Thyroid gland (tissue), 4 donors: ENCODE measurements around the gene HTR3A. TPM values are rescaled to one million over a fixed set of nuclear protein-coding genes. Genes with fewer than 3 reads are reported as not detected.

Experiments used
- DNase-seq, 2 donors: peaks; one replicate each; pipeline ENCODE4 v3.0.0-alpha.2; 2019
- H3K27ac ChIP-seq, 3 donors: fragments of 200-600 bp; sonication (generic); 1 replicate in 2 of 3; 2 replicates in 1 of 3; pipeline ENCODE4 v1.5.1; 2016 to 2019; ENCODE audit warnings: mild to moderate bottlenecking in 1 of 3, moderate library complexity in 1 of 3
- H3K27me3 ChIP-seq: fragments of 200-600 bp; sonication (generic); one replicate; pipeline ENCODE4 v1.5.1; 2019
- H3K36me3 ChIP-seq, 2 donors: fragments of 200-600 bp; sonication (generic); one replicate each; pipeline ENCODE4 v1.5.1; 2016 to 2019
- H3K4me1 ChIP-seq, 2 donors: fragments of 200-600 bp; sonication (generic); one replicate each; pipeline ENCODE4 v1.5.1; 2017 to 2019
- H3K4me3 ChIP-seq, 3 donors: fragments of 200-600 bp; sonication (generic); replicated peaks in 1 of 3; 1 replicate in 2 of 3; 2 replicates in 1 of 3; pipeline ENCODE4 v1.5.1; 2016; ENCODE audit warnings: mild to moderate bottlenecking in 1 of 3
- H3K9me3 ChIP-seq: fragments of 200-600 bp; sonication (generic); one replicate; pipeline ENCODE4 v1.5.1; 2017
- POLR2A ChIP-seq, 2 donors: fragments of 450-650 bp; IDR thresholded peaks; one replicate each; pipeline ENCODE4 v1.6.1; 2017; ENCODE audit warnings: antibody characterized with exemption in 2 of 2, mild to moderate bottlenecking in 2 of 2, moderate library complexity in 1 of 2
- WGBS, 2 donors: methylation state at CpG; one replicate each; pipeline ENCODE4 v1.1.5; 2017; 5-methylcytosine and 5-hydroxymethylcytosine counted together
- intact Hi-C: fragments of 100-400 bp; cut with DNase I; formaldehyde crosslinking; loops from one replicate; pipeline ENCODE4 v1.15.1; 2023
- total RNA-seq, 4 donors: library from RNA; depleted of rRNA; stranded (reverse); fragments of >200 nt; gene quantifications; one replicate each; pipeline ENCODE4 v1.2.3, GENCODE V29; 2016
- TF ChIP-seq, protein P1 (sequence below), 6 experiments: fragments of 200-600 bp in 3 of 6; fragments of 450-650 bp in 3 of 6; sonication (generic) in 3 of 6; IDR thresholded peaks; one replicate each; pipeline ENCODE4 v1.5.1; 2016 to 2019; ENCODE audit warnings: antibody characterized with exemption in 6 of 6, mild to moderate bottlenecking in 2 of 6, inconsistent platforms in 1 of 6, moderate library complexity in 1 of 6

HTR3A gene
- total RNA-seq, 4 donors from 2014 or later, result not detected

DNA sequence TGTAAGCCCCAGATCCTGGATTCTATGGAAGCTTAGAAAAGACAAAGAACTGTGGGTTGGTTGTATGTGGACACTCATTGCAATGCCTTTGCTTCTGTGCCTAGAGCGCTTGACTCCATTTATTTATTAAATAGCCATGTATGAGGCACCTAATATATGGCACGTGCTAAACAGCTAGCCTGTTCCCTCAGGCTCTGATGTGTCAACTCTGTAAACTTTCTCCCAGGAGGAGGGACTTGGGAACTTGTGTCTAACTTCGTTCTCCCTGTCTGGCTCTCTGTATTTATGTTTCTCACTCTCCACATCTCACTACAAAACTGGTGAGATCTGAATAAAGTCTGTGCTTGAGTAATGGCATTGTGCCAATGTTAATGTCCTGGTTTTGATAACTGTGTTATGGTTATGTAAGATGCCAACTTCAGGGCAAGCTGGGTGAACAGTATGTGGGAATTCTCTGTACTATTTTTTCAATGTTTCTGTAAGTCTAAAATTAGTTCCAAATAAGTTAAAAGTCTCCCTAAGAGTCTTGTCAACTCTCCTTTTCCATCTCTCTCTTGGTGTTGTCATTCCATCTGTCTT lies 50.5 kb downstream of the HTR3A start:
- H3K36me3 ChIP-seq, result no peaks in the 10 kb centered on the region
- no peak overlapping the region for H3K27ac ChIP-seq
- TF ChIP-seq, protein P1, sequence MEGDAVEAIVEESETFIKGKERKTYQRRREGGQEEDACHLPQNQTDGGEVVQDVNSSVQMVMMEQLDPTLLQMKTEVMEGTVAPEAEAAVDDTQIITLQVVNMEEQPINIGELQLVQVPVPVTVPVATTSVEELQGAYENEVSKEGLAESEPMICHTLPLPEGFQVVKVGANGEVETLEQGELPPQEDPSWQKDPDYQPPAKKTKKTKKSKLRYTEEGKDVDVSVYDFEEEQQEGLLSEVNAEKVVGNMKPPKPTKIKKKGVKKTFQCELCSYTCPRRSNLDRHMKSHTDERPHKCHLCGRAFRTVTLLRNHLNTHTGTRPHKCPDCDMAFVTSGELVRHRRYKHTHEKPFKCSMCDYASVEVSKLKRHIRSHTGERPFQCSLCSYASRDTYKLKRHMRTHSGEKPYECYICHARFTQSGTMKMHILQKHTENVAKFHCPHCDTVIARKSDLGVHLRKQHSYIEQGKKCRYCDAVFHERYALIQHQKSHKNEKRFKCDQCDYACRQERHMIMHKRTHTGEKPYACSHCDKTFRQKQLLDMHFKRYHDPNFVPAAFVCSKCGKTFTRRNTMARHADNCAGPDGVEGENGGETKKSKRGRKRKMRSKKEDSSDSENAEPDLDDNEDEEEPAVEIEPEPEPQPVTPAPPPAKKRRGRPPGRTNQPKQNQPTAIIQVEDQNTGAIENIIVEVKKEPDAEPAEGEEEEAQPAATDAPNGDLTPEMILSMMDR (IDR thresholded peaks at IDR 0.05), result no peak
- no peak for TF ChIP-seq POLR2A (IDR thresholded peaks at IDR 0.05)
- H3K4me3 ChIP-seq, result no peak overlapping the region
- WGBS, 2 donors, result 42 to 52% methylated on average over 3 of the region's 3 CpGs
- peaks cover 10 to 12% of the 10 kb centered on the region in 2 donors for H3K4me1 ChIP-seq
- intact Hi-C loops, result no loop called here
- H3K9me3 ChIP-seq, result no peaks in the 10 kb centered on the region
- no peaks in the 10 kb centered on the region for H3K27me3 ChIP-seq
- DNase-seq, result no peak

DNA sequence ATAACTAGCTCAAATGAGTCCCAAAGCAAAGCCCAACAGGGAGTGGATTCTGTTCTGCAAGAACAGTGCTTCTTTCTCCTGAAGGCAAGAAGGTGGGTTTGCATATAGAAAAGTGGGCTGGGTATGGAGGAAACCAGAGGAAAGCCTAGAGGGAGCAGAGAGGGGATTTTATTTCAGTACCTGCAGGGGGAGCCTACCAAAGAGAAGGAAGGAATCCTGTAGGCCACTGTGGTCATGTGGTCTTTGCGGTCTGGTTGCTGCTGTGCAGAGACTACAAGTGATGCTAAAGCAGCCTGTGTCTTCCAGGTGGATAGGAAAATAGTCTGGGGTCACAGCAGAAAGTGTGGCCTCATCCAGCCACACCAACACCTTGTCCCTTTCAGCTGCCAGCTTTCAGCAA lies 51.4 kb downstream of the HTR3A start:
- H3K4me3 ChIP-seq, result no peak overlapping the region
- no peak for DNase-seq
- H3K27me3 ChIP-seq, result no peaks in the 10 kb centered on the region
- H3K36me3 ChIP-seq, result no peaks in the 10 kb centered on the region
- H3K27ac ChIP-seq, result no peak overlapping the region
- no peaks in the 10 kb centered on the region for H3K9me3 ChIP-seq
- intact Hi-C loops, result no loop called here
- peaks cover 10 to 12% of the 10 kb centered on the region in 2 donors for H3K4me1 ChIP-seq
- 50 to 67% methylated on average over 1 of the region's 1 CpG for WGBS, 2 donors
- no peak for TF ChIP-seq POLR2A (IDR thresholded peaks at IDR 0.05)
- TF ChIP-seq, protein P1 (IDR thresholded peaks at IDR 0.05), result no peak

DNA sequence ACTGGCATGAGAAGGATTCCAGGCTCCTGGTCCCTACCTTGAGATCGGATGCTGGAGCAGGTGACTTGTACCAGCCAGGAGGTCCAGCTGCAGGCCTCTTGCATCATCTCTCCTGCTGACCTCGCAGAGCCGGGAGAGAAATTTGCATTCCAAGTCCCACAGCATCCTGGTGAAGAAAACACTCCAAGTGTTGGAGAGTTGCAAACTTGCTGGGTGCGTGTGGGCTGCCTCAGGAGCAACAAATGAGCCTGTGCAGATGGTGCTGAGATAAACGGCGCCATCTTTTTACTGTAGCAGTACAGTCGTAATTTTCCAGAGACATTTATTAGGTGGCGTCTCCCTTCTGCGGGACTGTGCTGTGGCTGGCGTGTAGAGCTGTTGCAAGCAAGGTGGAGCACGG lies 52.5 kb downstream of the HTR3A start:
- Histone ChIP-seq H3K4me1 (peaks cover 10 to 12% of the 10 kb centered on the region in 2 donors), H3K27me3 (no peaks in the 10 kb centered on the region), H3K9me3 (no peaks in the 10 kb centered on the region), H3K36me3 (no peaks in the 10 kb centered on the region), H3K27ac (no peak overlapping the region), H3K4me3 (no peak overlapping the region)
- TF ChIP-seq, protein P1 (IDR thresholded peaks at IDR 0.05), result no peak
- no peak for TF ChIP-seq POLR2A (IDR thresholded peaks at IDR 0.05)
- WGBS, 2 donors, result 81 to 84% methylated on average over 11 of the region's 11 CpGs
- intact Hi-C loops, result no loop called here
- DNase-seq, result no peak

DNA sequence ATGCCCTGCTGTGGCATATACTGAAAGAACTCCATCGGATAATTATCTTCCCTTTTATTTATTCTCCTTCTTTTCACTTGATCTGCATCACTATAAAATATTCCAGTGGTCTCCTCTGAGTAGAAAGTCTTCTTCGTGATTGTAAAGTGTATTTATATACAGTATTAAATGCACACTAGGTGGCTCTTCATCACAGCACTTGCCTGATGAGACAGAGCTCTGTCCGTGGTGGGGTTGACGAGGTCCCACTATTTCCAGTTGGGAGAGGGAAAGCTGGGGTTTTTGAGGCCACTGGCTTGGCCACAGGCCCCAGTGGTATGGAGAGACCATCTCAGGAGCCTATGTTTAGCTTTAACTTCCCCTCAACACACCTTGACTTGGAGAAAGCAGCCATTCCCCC lies 53.0 kb downstream of the HTR3A start:
- Histone ChIP-seq H3K9me3 (no peaks in the 10 kb centered on the region), H3K36me3 (no peaks in the 10 kb centered on the region), H3K27ac (no peak overlapping the region), H3K4me1 (peaks cover 10 to 12% of the 10 kb centered on the region in 2 donors), H3K27me3 (no peaks in the 10 kb centered on the region), H3K4me3 (no peak overlapping the region)
- DNase-seq, result no peak
- TF ChIP-seq, protein P1 (IDR thresholded peaks at IDR 0.05), result no peak
- TF ChIP-seq POLR2A (IDR thresholded peaks at IDR 0.05), result no peak
- WGBS, 2 donors, result 70 to 73% methylated on average over 4 of the region's 4 CpGs
- intact Hi-C loops, result no loop called here

DNA sequence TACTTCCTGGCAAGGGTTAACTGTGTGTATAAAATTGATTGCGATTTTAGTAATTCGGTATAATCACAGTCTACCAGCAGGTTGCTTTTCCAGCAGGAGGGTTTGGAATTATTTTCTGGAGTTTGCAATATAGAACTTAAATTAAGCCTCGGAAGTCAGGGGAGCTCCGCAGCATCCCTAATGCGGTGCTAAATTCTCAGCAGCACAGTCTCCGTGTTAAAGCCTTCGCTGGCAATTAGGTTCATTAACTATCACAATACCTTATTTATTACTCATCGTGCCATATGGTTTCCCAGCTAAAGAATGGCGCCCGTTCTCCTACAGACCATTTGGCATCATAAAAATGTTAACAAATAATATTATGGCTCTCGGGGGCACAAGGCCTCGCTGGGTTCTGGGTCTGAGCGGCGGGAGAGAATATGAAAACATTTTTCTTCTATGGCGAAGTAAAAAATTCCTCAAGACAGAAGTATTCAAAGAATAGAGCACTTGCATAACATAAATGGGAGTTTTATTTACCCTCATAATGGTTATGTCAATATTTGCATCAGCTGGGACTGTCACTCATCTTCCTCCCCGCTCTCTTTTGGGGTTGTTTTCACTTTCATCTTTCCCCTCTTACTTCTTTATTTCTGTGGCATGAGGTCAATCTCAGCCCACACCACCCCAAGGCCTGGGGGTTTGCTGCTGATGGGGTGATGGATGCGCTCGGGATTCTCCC lies 56.5 kb downstream of the HTR3A start:
- H3K9me3 ChIP-seq, result no peaks in the 10 kb centered on the region
- H3K36me3 ChIP-seq, result no peaks in the 10 kb centered on the region
- H3K4me1 ChIP-seq, result peaks cover 6 to 9% of the 10 kb centered on the region in 2 donors
- WGBS, 2 donors, result 90 to 93% methylated on average over 18 of the region's 18 CpGs
- no peaks in the 10 kb centered on the region for H3K27me3 ChIP-seq
- intact Hi-C loops, result loop anchor here (10.0 kb wide), 1 partner anchor 137 kb away; no protein-coding TSS in a partner anchor
- no peak overlapping the region for H3K4me3 ChIP-seq
- no peak for DNase-seq
- no peak overlapping the region for H3K27ac ChIP-seq
- TF ChIP-seq POLR2A (IDR thresholded peaks at IDR 0.05), result no peak
- TF ChIP-seq, protein P1 (IDR thresholded peaks at IDR 0.05), result no peak
